ENCODE data around the gene SLC2A4RG. TPM values are rescaled to one million over a fixed set of nuclear protein-coding genes. Genes with fewer than 3 reads are reported as not detected.

Gene SLC2A4RG
- total RNA-seq, 4 donors from 2014 or later: 41.4 to 67.1 (median 52.7) TPM

DNA sequence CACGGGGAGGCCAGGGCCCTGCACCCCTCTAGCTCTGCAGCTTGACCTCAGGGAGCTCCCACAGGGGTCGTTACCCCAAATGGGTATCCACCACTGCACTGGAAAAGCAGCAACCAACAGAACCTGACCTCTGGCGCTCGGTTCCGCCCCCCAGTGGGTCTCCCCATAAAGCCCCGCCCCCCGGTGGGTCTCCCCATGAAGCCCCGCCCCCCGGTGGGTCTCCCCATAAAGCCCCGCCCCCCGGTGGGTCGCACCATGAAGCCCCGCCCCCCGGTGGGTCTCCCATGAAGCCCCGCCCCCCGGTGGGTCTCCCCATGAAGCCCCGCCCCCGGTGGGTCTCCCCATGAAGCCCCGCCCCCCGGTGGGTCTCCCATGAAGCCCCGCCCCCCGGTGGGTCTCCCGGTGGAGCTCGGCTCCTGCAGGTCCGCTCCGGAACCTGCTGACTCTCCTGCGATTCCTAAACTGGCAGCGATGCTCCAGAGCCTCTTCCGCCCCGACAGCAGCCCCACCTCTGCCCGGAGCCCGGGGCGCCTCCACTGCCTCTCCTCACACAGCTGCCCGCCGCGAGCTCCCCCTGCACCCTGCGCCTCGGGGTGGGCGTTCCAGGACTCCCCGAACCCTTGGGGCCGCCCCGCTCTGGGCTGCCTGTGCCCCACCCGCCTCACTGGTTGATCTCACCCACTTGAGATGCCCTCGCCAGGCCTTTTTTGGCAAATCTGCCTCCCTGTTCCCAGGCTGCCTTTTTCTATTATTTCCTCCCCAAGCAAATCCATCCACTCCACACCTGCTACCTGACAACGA lies 12.1 kb downstream of the SLC2A4RG start:
- Histone ChIP-seq H3K4me1 (peaks cover 0 to 3% (median 0%) of the 10 kb centered on the region in 4 donors), H3K27me3 (no peaks in the 10 kb centered on the region), H3K36me3 (peaks cover 0 to 64% (median 20%) of the 10 kb centered on the region in 4 donors), H3K27ac (replicated peaks in 1 of 4) (no peak overlapping the region), H3K9me3 (no peaks in the 10 kb centered on the region), H3K4me3 (no peak overlapping the region)
- WGBS: 92% methylated on average over 14 of the region's 45 CpGs
- intact Hi-C loops (cut with DNase I): no loop called here
- TF ChIP-seq POLR2AphosphoS5 (IDR thresholded peaks at IDR 0.05): no peak
- TF ChIP-seq, protein P1, sequence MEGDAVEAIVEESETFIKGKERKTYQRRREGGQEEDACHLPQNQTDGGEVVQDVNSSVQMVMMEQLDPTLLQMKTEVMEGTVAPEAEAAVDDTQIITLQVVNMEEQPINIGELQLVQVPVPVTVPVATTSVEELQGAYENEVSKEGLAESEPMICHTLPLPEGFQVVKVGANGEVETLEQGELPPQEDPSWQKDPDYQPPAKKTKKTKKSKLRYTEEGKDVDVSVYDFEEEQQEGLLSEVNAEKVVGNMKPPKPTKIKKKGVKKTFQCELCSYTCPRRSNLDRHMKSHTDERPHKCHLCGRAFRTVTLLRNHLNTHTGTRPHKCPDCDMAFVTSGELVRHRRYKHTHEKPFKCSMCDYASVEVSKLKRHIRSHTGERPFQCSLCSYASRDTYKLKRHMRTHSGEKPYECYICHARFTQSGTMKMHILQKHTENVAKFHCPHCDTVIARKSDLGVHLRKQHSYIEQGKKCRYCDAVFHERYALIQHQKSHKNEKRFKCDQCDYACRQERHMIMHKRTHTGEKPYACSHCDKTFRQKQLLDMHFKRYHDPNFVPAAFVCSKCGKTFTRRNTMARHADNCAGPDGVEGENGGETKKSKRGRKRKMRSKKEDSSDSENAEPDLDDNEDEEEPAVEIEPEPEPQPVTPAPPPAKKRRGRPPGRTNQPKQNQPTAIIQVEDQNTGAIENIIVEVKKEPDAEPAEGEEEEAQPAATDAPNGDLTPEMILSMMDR (IDR thresholded peaks at IDR 0.05): no peak
- no peak for TF ChIP-seq EP300 (IDR thresholded peaks at IDR 0.05)
- no peak for TF ChIP-seq POLR2A (IDR thresholded peaks at IDR 0.05; ENCODE audit: low read depth)
- DNase-seq (ENCODE audit: extremely low spot score): no peak

DNA sequence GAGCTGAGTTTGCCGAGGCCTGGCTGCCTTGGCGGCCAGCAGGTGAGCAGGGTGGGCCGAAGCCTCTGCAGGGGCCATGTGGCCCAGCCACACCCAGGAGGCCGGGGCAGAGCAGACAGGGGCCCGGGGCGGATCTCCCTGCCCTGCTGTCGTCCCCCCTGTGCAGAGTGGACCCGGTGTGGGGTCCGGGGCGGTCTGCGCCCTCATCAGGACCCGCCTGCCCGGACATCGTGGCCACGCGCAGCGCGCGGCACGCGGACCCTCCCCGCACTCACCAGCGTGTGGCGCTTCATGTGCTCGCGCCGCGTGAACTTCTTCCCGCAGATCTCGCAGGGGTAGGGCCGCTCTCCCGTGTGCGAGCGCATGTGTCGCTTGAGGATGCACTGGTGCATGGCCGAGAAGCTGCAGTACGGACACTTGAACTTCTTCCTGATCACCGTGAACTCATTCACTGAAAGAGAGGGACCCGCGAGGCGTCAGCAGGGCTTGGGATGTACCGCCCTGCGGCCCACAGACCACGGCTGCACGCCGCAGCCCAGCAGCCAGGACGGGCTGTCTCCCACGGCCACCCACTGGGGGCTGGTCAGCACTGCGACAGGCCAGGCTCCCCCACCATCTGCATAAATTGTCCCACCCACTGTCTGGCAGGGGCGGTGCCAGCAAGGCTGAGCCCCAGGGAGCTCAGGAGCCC lies 13.0 kb downstream of the SLC2A4RG start:
- Histone ChIP-seq H3K9me3 (no peaks in the 10 kb centered on the region), H3K4me1 (peaks cover 0 to 3% (median 0%) of the 10 kb centered on the region in 4 donors), H3K4me3 (no peak overlapping the region), H3K27me3 (no peaks in the 10 kb centered on the region), H3K36me3 (peaks cover 0 to 63% (median 16%) of the 10 kb centered on the region in 4 donors), H3K27ac (replicated peaks in 1 of 4) (no peak overlapping the region)
- TF ChIP-seq POLR2A (IDR thresholded peaks at IDR 0.05; ENCODE audit: low read depth) (no peak), EP300 (IDR thresholded peaks at IDR 0.05) (no peak), POLR2AphosphoS5 (IDR thresholded peaks at IDR 0.05) (no peak)
- TF ChIP-seq, protein P1 (IDR thresholded peaks at IDR 0.05): no peak
- intact Hi-C loops (cut with DNase I): no loop called here
- DNase-seq (ENCODE audit: extremely low spot score): no peak
- WGBS: 91% methylated on average over 44 of the region's 50 CpGs

DNA sequence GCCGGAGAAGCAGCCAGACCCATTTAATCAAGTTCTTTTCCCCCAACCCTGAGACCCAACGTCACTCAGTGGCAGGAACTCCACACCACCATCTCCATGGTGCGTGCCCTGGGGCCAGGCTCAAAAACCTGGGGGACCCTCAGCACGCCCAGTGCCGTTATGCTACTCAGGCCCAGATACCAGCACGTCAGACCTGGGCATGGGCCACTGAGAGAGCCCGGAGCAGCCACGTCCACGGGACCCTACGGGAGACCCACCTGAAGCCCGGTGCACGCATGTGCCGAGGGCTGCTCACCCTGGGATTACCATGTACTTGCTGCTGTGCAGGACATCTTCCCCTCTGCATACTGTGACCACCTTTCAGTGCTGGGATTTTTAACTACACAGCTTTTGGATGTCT lies 13.8 kb downstream of the SLC2A4RG start:
- no peak for TF ChIP-seq POLR2A (IDR thresholded peaks at IDR 0.05; ENCODE audit: low read depth)
- no peak for TF ChIP-seq POLR2AphosphoS5 (IDR thresholded peaks at IDR 0.05)
- TF ChIP-seq, protein P1 (IDR thresholded peaks at IDR 0.05): no peak
- no peak for TF ChIP-seq EP300 (IDR thresholded peaks at IDR 0.05)
- no peak overlapping the region for H3K27ac ChIP-seq (replicated peaks in 1 of 4)
- intact Hi-C loops (cut with DNase I): no loop called here
- no peak for DNase-seq (ENCODE audit: extremely low spot score)
- no peaks in the 10 kb centered on the region for H3K9me3 ChIP-seq
- no peaks in the 10 kb centered on the region for H3K4me1 ChIP-seq
- no peaks in the 10 kb centered on the region for H3K27me3 ChIP-seq
- WGBS: 86% methylated on average over 7 of the region's 13 CpGs
- H3K36me3 ChIP-seq: peaks cover 0 to 56% (median 11%) of the 10 kb centered on the region in 4 donors
- no peak overlapping the region for H3K4me3 ChIP-seq

DNA sequence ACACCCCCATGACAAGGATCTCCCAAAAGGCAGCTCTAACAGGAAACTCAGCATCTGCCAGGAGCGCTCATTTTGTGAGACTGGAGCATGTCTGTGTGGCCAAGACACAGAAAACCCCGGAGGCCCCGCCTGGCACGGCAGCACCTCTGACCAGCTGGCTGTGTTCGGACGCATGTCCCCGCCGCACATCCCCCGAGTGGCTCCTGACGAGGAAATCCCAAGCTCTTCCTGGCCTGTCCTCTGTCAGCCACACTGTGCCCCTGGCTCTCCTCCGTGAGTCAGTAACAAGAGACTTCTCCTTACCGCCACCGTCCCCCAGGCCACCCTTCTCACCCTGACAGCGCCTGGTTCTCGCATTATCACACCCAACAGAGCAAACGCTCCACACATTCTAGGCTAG lies 14.4 kb downstream of the SLC2A4RG start:
- Histone ChIP-seq H3K27ac (replicated peaks in 1 of 4) (no peak overlapping the region), H3K27me3 (no peaks in the 10 kb centered on the region), H3K9me3 (no peaks in the 10 kb centered on the region), H3K36me3 (peaks cover 0 to 50% (median 11%) of the 10 kb centered on the region in 4 donors), H3K4me1 (no peaks in the 10 kb centered on the region), H3K4me3 (no peak overlapping the region)
- intact Hi-C loops (cut with DNase I): no loop called here
- no peak for DNase-seq (ENCODE audit: extremely low spot score)
- 85% methylated on average over 16 of the region's 16 CpGs for WGBS
- no peak for TF ChIP-seq POLR2A (IDR thresholded peaks at IDR 0.05; ENCODE audit: low read depth)
- TF ChIP-seq EP300 (IDR thresholded peaks at IDR 0.05): no peak
- TF ChIP-seq, protein P1 (IDR thresholded peaks at IDR 0.05): no peak
- TF ChIP-seq POLR2AphosphoS5 (IDR thresholded peaks at IDR 0.05): no peak
